ENCODE results near the gene BTBD7. TPM values are rescaled to one million over a fixed set of nuclear protein-coding genes. Genes with fewer than 3 reads are reported as not detected.

Gene BTBD7
- total RNA-seq, 2 donors from 2014 or later = 42.8 to 48.6 TPM

DNA sequence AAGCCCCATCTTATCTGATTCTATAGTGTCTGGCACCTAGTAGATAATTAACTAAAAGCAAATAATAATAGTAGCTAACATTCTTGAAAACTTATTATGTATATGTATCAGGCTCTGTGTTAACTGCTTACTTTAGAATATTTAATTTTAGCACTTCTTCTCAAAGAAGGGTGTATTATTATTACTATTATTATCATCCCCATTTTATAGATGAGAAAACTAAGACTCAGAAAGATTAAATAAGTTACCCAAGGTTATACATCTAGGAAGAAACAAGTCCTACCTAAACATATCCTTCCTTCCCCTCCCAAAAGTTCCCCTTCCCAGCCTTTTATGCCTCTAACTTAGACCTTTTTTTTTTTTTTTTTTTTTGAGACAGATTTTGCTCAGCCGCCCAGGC, 64.4 kb downstream of the BTBD7 start:
- 88 to 100% methylated on average over 1 of the region's 1 CpG for WGBS, 2 experiments (ENCODE audit: insufficient coverage in 1 of 2, insufficient read length in 1 of 2)
- H3K9ac ChIP-seq (ENCODE audit: extremely low read depth, low read length, poor library complexity, severe bottlenecking) = no peak overlapping the region
- no peak overlapping the region for H3K4me3 ChIP-seq (ENCODE audit: low read length)
- peaks cover 16% of the 10 kb centered on the region for H3K4me1 ChIP-seq (ENCODE audit: control insufficient read depth, insufficient read depth, low read length)
- no peaks in the 10 kb centered on the region for H3K27me3 Mint-ChIP-seq (ENCODE audit: insufficient read depth)
- DNase-seq = no peak
- H3K36me3 ChIP-seq (ENCODE audit: control insufficient read depth, insufficient read depth, low read length) = peaks cover 11% of the 10 kb centered on the region
- TF ChIP-seq, protein P1, sequence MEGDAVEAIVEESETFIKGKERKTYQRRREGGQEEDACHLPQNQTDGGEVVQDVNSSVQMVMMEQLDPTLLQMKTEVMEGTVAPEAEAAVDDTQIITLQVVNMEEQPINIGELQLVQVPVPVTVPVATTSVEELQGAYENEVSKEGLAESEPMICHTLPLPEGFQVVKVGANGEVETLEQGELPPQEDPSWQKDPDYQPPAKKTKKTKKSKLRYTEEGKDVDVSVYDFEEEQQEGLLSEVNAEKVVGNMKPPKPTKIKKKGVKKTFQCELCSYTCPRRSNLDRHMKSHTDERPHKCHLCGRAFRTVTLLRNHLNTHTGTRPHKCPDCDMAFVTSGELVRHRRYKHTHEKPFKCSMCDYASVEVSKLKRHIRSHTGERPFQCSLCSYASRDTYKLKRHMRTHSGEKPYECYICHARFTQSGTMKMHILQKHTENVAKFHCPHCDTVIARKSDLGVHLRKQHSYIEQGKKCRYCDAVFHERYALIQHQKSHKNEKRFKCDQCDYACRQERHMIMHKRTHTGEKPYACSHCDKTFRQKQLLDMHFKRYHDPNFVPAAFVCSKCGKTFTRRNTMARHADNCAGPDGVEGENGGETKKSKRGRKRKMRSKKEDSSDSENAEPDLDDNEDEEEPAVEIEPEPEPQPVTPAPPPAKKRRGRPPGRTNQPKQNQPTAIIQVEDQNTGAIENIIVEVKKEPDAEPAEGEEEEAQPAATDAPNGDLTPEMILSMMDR (conservative IDR thresholded peaks at IDR 0.05) = no peak
- H3K27ac ChIP-seq (ENCODE audit: low read depth, low read length) = no peak overlapping the region
- no peak overlapping the region for H3K4me3 Mint-ChIP-seq
- no peaks in the 10 kb centered on the region for H3K27me3 ChIP-seq (ENCODE audit: control insufficient read depth, insufficient read depth, low read length, poor library complexity, severe bottlenecking)
- H3K4me1 Mint-ChIP-seq = peaks cover 51% of the 10 kb centered on the region
- H3K9me3 ChIP-seq (ENCODE audit: control insufficient read depth, low read length) = no peaks in the 10 kb centered on the region
- H3K27ac Mint-ChIP-seq = no peak overlapping the region
- H3K36me3 Mint-ChIP-seq (ENCODE audit: low read depth) = peaks cover 7% of the 10 kb centered on the region
- H3K9me3 Mint-ChIP-seq = no peaks in the 10 kb centered on the region

DNA sequence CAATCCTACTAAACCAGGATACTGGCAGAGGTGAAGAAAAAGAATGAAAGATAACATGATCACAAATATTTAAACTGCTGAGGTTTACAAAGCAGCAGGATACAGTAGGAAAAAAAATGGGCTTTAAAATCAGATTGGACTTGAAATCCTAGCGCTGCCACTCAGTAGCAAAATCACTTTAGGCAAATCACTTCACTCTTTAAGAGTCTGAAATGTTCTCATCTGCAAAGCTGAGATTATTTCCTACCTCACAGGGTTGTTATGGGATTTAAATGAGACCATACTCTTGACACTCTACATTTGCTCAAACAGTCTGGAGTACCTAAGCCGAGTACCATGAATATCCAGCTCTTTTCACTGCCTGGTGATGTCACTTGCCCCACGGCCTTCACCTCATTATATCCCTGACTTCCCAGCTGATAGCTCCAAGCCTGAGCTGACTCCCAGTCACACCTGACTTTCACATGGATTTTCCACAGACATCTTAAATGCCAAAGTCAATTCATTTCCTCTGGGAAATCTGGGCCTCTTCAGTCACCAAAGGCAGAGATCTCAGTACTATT, 65.6 kb downstream of the BTBD7 start:
- Mint-ChIP-seq H3K27me3 (ENCODE audit: insufficient read depth) (no peaks in the 10 kb centered on the region), H3K36me3 (ENCODE audit: low read depth) (peaks cover 15% of the 10 kb centered on the region), H3K4me1 (peaks cover 43% of the 10 kb centered on the region), H3K27ac (peak overlapping the region; percentile 67), H3K4me3 (no peak overlapping the region), H3K9me3 (no peaks in the 10 kb centered on the region)
- Histone ChIP-seq H3K27me3 (ENCODE audit: control insufficient read depth, insufficient read depth, low read length, poor library complexity, severe bottlenecking) (no peaks in the 10 kb centered on the region), H3K9me3 (ENCODE audit: control insufficient read depth, low read length) (no peaks in the 10 kb centered on the region), H3K9ac (ENCODE audit: extremely low read depth, low read length, poor library complexity, severe bottlenecking) (no peak overlapping the region), H3K36me3 (ENCODE audit: control insufficient read depth, insufficient read depth, low read length) (peaks cover 19% of the 10 kb centered on the region), H3K4me3 (ENCODE audit: low read length) (no peak overlapping the region), H3K27ac (ENCODE audit: low read depth, low read length) (no peak overlapping the region), H3K4me1 (ENCODE audit: control insufficient read depth, insufficient read depth, low read length) (peaks cover 9% of the 10 kb centered on the region)
- TF ChIP-seq, protein P1 (conservative IDR thresholded peaks at IDR 0.05) = no peak
- 83 to 88% methylated on average over 3 of the region's 3 CpGs for WGBS, 2 experiments (ENCODE audit: insufficient coverage in 1 of 2, insufficient read length in 1 of 2)
- DNase-seq = no peak

DNA sequence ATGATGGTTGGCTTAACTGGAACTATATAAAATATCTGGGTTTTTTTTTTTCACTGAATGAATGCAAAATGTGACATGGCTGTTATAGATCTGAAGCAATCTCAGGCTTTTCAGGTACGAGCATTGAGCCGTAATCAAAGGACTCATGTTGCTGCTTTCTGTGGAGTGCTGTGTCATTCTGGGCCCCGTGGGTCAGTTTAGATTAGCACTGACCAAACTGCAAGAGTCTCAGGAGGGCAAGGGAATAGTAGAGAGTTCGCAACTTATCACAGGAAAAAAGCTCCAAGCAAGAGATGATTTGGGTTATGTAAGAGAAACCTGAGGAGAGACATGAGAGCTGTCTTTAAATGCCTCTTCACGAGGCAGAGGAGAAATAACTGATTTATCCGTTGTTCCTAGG, 66.7 kb downstream of the BTBD7 start:
- Histone ChIP-seq H3K4me1 (ENCODE audit: control insufficient read depth, insufficient read depth, low read length) (peaks cover 9% of the 10 kb centered on the region), H3K27me3 (ENCODE audit: control insufficient read depth, insufficient read depth, low read length, poor library complexity, severe bottlenecking) (no peaks in the 10 kb centered on the region), H3K36me3 (ENCODE audit: control insufficient read depth, insufficient read depth, low read length) (peaks cover 27% of the 10 kb centered on the region), H3K9ac (ENCODE audit: extremely low read depth, low read length, poor library complexity, severe bottlenecking) (no peak overlapping the region), H3K9me3 (ENCODE audit: control insufficient read depth, low read length) (no peaks in the 10 kb centered on the region), H3K4me3 (ENCODE audit: low read length) (no peak overlapping the region), H3K27ac (ENCODE audit: low read depth, low read length) (no peak overlapping the region)
- TF ChIP-seq, protein P1 (conservative IDR thresholded peaks at IDR 0.05) = no peak
- Mint-ChIP-seq H3K4me1 (peaks cover 40% of the 10 kb centered on the region), H3K4me3 (no peak overlapping the region), H3K36me3 (ENCODE audit: low read depth) (peaks cover 21% of the 10 kb centered on the region), H3K27ac (no peak overlapping the region), H3K27me3 (ENCODE audit: insufficient read depth) (no peaks in the 10 kb centered on the region), H3K9me3 (no peaks in the 10 kb centered on the region)
- 88 to 97% methylated on average over 4 to 6 of the region's 6 CpGs for WGBS, 2 experiments (ENCODE audit: insufficient coverage in 1 of 2, insufficient read length in 1 of 2)
- no peak for DNase-seq
